Measurements from ENCODE around the gene MEIS2. TPM values are rescaled to one million over a fixed set of nuclear protein-coding genes. Genes with fewer than 3 reads are reported as not detected.

Gene MEIS2
- total RNA-seq, 4 donors from 2014 or later: 7.5 to 40.4 (median 21.2) TPM

GRCh38 chr15:37046876-37047614 lies 53.3 kb downstream of the MEIS2 start:
- TF ChIP-seq POLR2A (IDR thresholded peaks at IDR 0.05) (no peak), CTCF (IDR thresholded peaks at IDR 0.05) (no peak)

GRCh38 chr15:37045859-37046740 lies 54.2 kb downstream of the MEIS2 start:
- Histone ChIP-seq H3K27ac (no peak overlapping the region), H3K36me3 (no peaks in the 10 kb centered on the region), H3K4me1 (peaks cover 0 to 3% (median 0%) of the 10 kb centered on the region in 4 donors), H3K4me3 (no peak overlapping the region), H3K9me3 (no peaks in the 10 kb centered on the region), H3K27me3 (no peaks in the 10 kb centered on the region)
- no peak for DNase-seq
- TF ChIP-seq CTCF (IDR thresholded peaks at IDR 0.05) (no peak), POLR2A (IDR thresholded peaks at IDR 0.05) (no peak)

More at GRCh38 chr15:37046876-37047614, 53.3 kb downstream of the MEIS2 start:
- Histone ChIP-seq H3K27ac (no peak overlapping the region), H3K36me3 (no peaks in the 10 kb centered on the region), H3K4me3 (no peak overlapping the region), H3K9me3 (no peaks in the 10 kb centered on the region), H3K4me1 (peaks cover 0 to 3% (median 0%) of the 10 kb centered on the region in 4 donors), H3K27me3 (no peaks in the 10 kb centered on the region)
- no peak for DNase-seq

- Histone ChIP-seq H3K36me3 (no peaks in the 10 kb centered on the region), H3K4me1 (peaks cover 0 to 3% (median 0%) of the 10 kb centered on the region in 4 donors), H3K9me3 (no peaks in the 10 kb centered on the region), H3K27me3 (no peaks in the 10 kb centered on the region), H3K27ac (no peak overlapping the region), H3K4me3 (no peak overlapping the region)
- no peak for TF ChIP-seq POLR2A (IDR thresholded peaks at IDR 0.05)
- no peak for DNase-seq
Measured at GRCh38 chr15:37044915-37045648, 55.3 kb downstream of the MEIS2 start.

GRCh38 chr15:37041836-37042235 lies 58.5 kb downstream of the MEIS2 start:
- DNase-seq: no peak
- no peak for TF ChIP-seq CTCF (IDR thresholded peaks at IDR 0.05)
- no peak for TF ChIP-seq POLR2A (IDR thresholded peaks at IDR 0.05)
- Histone ChIP-seq H3K4me1 (peaks cover 0 to under 1% (median 0%) of the 10 kb centered on the region in 4 donors), H3K27me3 (no peaks in the 10 kb centered on the region), H3K36me3 (no peaks in the 10 kb centered on the region), H3K4me3 (no peak overlapping the region), H3K9me3 (no peaks in the 10 kb centered on the region), H3K27ac (no peak overlapping the region)

- TF ChIP-seq POLR2A (IDR thresholded peaks at IDR 0.05): no peak
- Histone ChIP-seq H3K9me3 (no peaks in the 10 kb centered on the region), H3K27ac (no peak overlapping the region), H3K4me3 (no peak overlapping the region), H3K4me1 (no peaks in the 10 kb centered on the region), H3K36me3 (no peaks in the 10 kb centered on the region), H3K27me3 (no peaks in the 10 kb centered on the region)
- DNase-seq: no peak
Measured at GRCh38 chr15:37041042-37041441, 59.3 kb downstream of the MEIS2 start.

GRCh38 chr15:37040072-37040742 lies 60.1 kb downstream of the MEIS2 start:
- no peak overlapping the region for H3K27ac ChIP-seq
- H3K4me1 ChIP-seq: no peaks in the 10 kb centered on the region
- no peak for TF ChIP-seq CTCF (IDR thresholded peaks at IDR 0.05)
- no peaks in the 10 kb centered on the region for H3K27me3 ChIP-seq
- no peak for DNase-seq
- no peak overlapping the region for H3K4me3 ChIP-seq
- no peaks in the 10 kb centered on the region for H3K9me3 ChIP-seq
- no peaks in the 10 kb centered on the region for H3K36me3 ChIP-seq

Data from Peyer's patch (tissue), 4 donors.